Common myeloid progenitor, CD34-positive (primary cell): ENCODE results near the gene CRADD.

Source experiments
- CTCF ChIA-PET: fragments of 350-600 bp; sonication (Branson Sonifier 250); formaldehyde crosslinking; loops from one replicate; lab custom pipeline; 2021; ENCODE audit warnings: antibody characterized with exemption; lab: Charles Lee
- POLR2A ChIA-PET: fragments of 350-600 bp; sonication (Branson Sonifier 250); formaldehyde crosslinking; loops from one replicate; lab custom pipeline; 2021; ENCODE audit warnings: antibody characterized with exemption; lab: Charles Lee
- DNase-seq, 3 donors: peaks; one replicate each; pipeline versions ENCODE4 v3.0.0 to v3.0.0-alpha.2; 2013
- H3K27ac ChIP-seq, 2 experiments: 1 replicate in 1 of 2; 2 replicates in 1 of 2; pipeline ENCODE4 v1.7.0; 2013; ENCODE audit warnings: inconsistent platforms in 2 of 2, low read length in 2 of 2, mild to moderate bottlenecking in 2 of 2, low read depth in 1 of 2, moderate library complexity in 1 of 2; ENCODE audit not compliant: severe bottlenecking in 2 of 2, insufficient read depth in 1 of 2, poor library complexity in 1 of 2
- H3K27me3 ChIP-seq, 5 experiments: replicated peaks in 2 of 5; 1 replicate in 3 of 5; 2 replicates in 2 of 5; pipeline versions ENCODE4 v1.6.1 to v1.7.0; 2013; ENCODE audit warnings: low read length in 4 of 5, mild to moderate bottlenecking in 2 of 5, moderate library complexity in 2 of 5, inconsistent platforms in 1 of 5; ENCODE audit not compliant: insufficient read depth in 5 of 5, control insufficient read depth in 4 of 5
- H3K36me3 ChIP-seq, 4 experiments: 1 replicate in 2 of 4; 2 replicates in 2 of 4; pipeline versions ENCODE4 v1.6.1 to v1.7.0; 2013; ENCODE audit warnings: low read length in 3 of 4, control low read depth in 1 of 4, mild to moderate bottlenecking in 1 of 4; ENCODE audit not compliant: control insufficient read depth in 4 of 4, insufficient read depth in 4 of 4
- H3K4me1 ChIP-seq, 4 experiments: 1 replicate in 3 of 4; 2 replicates in 1 of 4; pipeline versions ENCODE4 v1.6.1 to v1.7.1; 2013; ENCODE audit warnings: low read length in 3 of 4, mild to moderate bottlenecking in 3 of 4, control low read depth in 1 of 4, inconsistent platforms in 1 of 4, moderate library complexity in 1 of 4; ENCODE audit not compliant: control insufficient read depth in 4 of 4, insufficient read depth in 4 of 4; ENCODE audit errors: control extremely low read depth in 1 of 4
- H3K4me3 ChIP-seq, 7 experiments: 1 replicate in 4 of 7; 2 replicates in 3 of 7; pipeline versions ENCODE4 v1.5.1 to v1.7.0; 2013; ENCODE audit warnings: mild to moderate bottlenecking in 7 of 7, low read length in 6 of 7, moderate library complexity in 6 of 7, inconsistent platforms in 2 of 7, low read depth in 2 of 7, control low read depth in 1 of 7; ENCODE audit not compliant: insufficient read depth in 4 of 7, control insufficient read depth in 1 of 7; ENCODE audit errors: extremely low read depth in 1 of 7
- H3K9me3 ChIP-seq, 5 experiments: 1 replicate in 4 of 5; 2 replicates in 1 of 5; pipeline versions ENCODE4 v1.6.1 to v1.7.1; 2013; ENCODE audit warnings: low read length in 4 of 5, mild to moderate bottlenecking in 2 of 5, inconsistent platforms in 1 of 5, low read depth in 1 of 5, moderate library complexity in 1 of 5; ENCODE audit not compliant: control insufficient read depth in 4 of 5, insufficient read depth in 2 of 5; ENCODE audit errors: control extremely low read depth in 1 of 5
- WGBS: methylation state at CpG from one replicate; pipeline ENCODE4 v1.1.5; 2013; ENCODE audit not compliant: insufficient coverage; 5-methylcytosine and 5-hydroxymethylcytosine counted together

Gene CRADD

DNA sequence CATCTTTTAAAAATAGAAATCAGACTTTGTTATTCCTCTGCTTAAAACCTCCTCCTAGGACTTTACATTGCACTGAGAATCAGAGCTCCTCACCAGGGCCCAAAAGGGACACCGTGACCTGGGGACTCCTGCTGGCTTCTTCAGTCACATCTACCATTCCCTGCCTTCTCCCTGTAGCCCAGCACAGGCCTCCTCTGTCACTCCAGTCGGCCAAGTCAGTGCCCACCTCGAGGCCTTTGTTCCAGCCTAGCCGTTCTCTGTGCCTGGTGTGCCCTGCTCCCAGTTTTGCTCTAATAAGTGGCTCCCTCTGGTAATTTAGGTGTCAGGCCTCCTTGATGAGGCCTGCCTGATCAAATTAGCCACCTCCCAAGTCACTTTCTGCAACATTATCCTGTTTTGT lies 27.4 kb downstream of the CRADD start:
- WGBS = 100% methylated on average over 4 of the region's 4 CpGs
- CTCF ChIA-PET = interaction anchor here (2.9 kb wide), 1 partner anchor 37 kb away, joined by 7 read pairs; no protein-coding TSS in a partner anchor
- POLR2A ChIA-PET = no interaction called here

DNA sequence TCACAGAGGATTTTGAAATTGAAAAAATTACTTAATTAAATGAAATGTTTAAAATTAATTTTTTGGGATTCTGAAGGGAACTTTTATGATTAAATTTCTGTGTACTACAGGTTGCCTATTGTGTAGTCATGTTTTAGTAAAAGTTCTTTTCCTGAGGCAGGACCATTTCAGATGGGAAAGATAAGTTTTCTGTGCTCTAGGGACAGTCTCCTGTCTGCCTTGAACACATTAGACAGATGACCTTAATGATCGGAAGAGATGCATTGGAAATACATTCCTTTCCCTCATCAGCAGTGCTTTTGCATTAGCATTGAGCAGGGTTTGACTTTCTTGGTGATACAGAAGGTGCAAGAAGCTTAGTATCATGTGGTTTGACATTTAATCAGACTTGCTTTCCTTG lies 28.1 kb downstream of the CRADD start:
- 100% methylated on average over 1 of the region's 1 CpG for WGBS
- H3K9me3 ChIP-seq = peaks cover 0 to 8% (median 7%) of the 10 kb centered on the region in 5 experiments
- no peak for DNase-seq
- H3K27ac ChIP-seq = no peak overlapping the region
- POLR2A ChIA-PET = no interaction called here
- CTCF ChIA-PET = interaction anchor here (1.2 to 2.9 kb wide), 2 partner anchors 18 to 36 kb away, joined by 3 to 7 read pairs; no protein-coding TSS in a partner anchor
- no peaks in the 10 kb centered on the region for H3K36me3 ChIP-seq
- no peaks in the 10 kb centered on the region for H3K4me1 ChIP-seq
- no peak overlapping the region for H3K4me3 ChIP-seq
- no peaks in the 10 kb centered on the region for H3K27me3 ChIP-seq

More for the DNA sequence above, 27.4 kb downstream of the CRADD start:
- no peak for DNase-seq
- H3K27me3 ChIP-seq = no peaks in the 10 kb centered on the region
- no peak overlapping the region for H3K27ac ChIP-seq
- H3K9me3 ChIP-seq = peaks cover 0 to 3% (median 3%) of the 10 kb centered on the region in 5 experiments
- no peaks in the 10 kb centered on the region for H3K4me1 ChIP-seq
- no peak overlapping the region for H3K4me3 ChIP-seq
- H3K36me3 ChIP-seq = no peaks in the 10 kb centered on the region

DNA sequence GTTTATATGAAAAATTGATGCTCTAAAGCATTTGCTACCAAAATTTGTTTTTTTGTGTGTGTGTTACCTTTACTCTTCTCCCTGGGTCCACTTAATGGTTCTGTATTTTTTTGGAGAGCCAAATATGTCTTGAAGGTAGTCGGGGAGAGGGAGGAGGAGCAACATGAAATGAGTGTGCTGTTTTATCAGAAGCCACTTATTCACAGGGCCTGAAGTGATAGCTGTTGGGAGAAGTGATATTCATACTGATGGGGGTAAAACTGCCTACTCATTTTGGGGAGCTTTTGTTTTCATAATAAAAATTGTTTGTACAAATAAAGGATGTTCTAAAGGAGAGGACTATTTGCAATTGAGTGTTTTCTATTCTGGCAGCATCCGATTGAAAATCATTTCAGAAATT lies 29.2 kb downstream of the CRADD start:
- no CpG with 5 or more reads among the region's 2 CpGs for WGBS
- ChIA-PET POLR2A (no interaction called here), CTCF (interaction anchor here (0.9 to 1.2 kb wide), 2 partner anchors 11 to 16 kb away, joined by 3 to 4 read pairs; no protein-coding TSS in a partner anchor)

GRCh38 chr12:93706824-93707223 lies 29.6 kb downstream of the CRADD start:
- Histone ChIP-seq H3K9me3 (peaks cover 0 to 10% (median 7%) of the 10 kb centered on the region in 5 experiments), H3K27me3 (no peaks in the 10 kb centered on the region), H3K27ac (no peak overlapping the region), H3K4me3 (no peak overlapping the region), H3K36me3 (no peaks in the 10 kb centered on the region), H3K4me1 (no peaks in the 10 kb centered on the region)
- ChIA-PET CTCF (interaction anchor here (0.9 kb wide), 1 partner anchor 10 kb away, joined by 4 read pairs; no protein-coding TSS in a partner anchor), POLR2A (no interaction called here)
- WGBS = no CpG with 5 or more reads among the region's 2 CpGs
- DNase-seq = no peak

More for the DNA sequence above, 29.2 kb downstream of the CRADD start:
- Histone ChIP-seq H3K27me3 (no peaks in the 10 kb centered on the region), H3K4me3 (no peak overlapping the region), H3K9me3 (peaks cover 0 to 10% (median 7%) of the 10 kb centered on the region in 5 experiments), H3K36me3 (no peaks in the 10 kb centered on the region), H3K27ac (no peak overlapping the region), H3K4me1 (no peaks in the 10 kb centered on the region)
- peak in 2 of 3 donors; percentile 50 to 67 for DNase-seq

DNA sequence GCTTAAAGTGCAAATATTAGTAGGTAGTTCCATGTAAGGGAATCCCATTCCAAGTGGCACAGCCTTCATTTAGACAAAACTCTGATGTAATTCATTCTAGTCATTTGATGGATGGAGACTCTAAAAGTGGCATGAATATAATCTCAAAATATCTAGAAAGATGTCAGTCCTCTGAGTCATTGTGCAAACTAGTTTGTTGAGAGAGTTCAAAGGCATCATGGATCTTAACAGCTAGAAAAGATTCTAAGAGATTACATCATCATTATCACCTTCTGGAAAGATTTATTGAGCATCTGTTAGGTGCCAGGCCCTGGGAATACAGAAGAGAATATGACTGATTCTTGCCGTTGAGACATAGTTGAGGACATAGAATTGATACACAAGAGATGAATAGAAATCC lies 30.7 kb downstream of the CRADD start:
- H3K36me3 ChIP-seq = no peaks in the 10 kb centered on the region
- H3K27me3 ChIP-seq = no peaks in the 10 kb centered on the region
- DNase-seq = no peak
- POLR2A ChIA-PET = no interaction called here
- H3K4me1 ChIP-seq = peaks cover 0 to 3% (median 0%) of the 10 kb centered on the region in 4 experiments
- 100% methylated on average over 1 of the region's 1 CpG for WGBS
- no peak overlapping the region for H3K4me3 ChIP-seq
- peaks cover 0 to 10% (median 7%) of the 10 kb centered on the region in 5 experiments for H3K9me3 ChIP-seq
- no peak overlapping the region for H3K27ac ChIP-seq
- CTCF ChIA-PET = no interaction called here

- DNase-seq = peak in 2 of 3 donors; percentile 29 to 45
- no CpG with 5 or more reads among the region's 2 CpGs for WGBS
- POLR2A ChIA-PET = no interaction called here
Measured at GRCh38 chr12:93708952-93709351, 31.8 kb downstream of the CRADD start.

DNA sequence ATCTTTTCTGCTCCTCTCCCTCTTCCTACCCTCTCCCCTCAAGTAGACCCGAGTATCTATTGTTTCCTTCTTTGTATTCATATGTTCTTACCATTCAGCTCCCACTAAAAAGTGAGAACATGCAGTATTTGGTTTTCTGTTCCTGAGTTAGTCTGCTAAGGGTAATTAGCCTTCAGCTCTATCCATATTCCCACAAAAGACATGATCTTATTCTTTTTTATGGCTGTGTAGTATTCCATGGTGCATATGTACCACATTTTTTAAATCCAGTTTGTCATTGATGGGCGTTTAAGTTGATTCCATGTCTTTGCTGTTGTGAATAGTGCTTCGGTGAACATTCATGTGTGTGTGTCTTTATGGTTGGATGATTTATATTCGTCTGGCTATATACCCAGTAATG lies 32.2 kb downstream of the CRADD start:
- no peak for DNase-seq
- ChIA-PET POLR2A (no interaction called here), CTCF (interaction anchor here (1.4 to 1.6 kb wide), 3 partner anchors 11 to 15 kb away, joined by 3 to 4 read pairs (median 3); no protein-coding TSS in a partner anchor)
- Histone ChIP-seq H3K27me3 (no peaks in the 10 kb centered on the region), H3K27ac (no peak overlapping the region), H3K4me1 (peaks cover 0 to 8% (median 2%) of the 10 kb centered on the region in 4 experiments), H3K9me3 (peaks cover 0 to 10% (median 7%) of the 10 kb centered on the region in 5 experiments), H3K36me3 (no peaks in the 10 kb centered on the region), H3K4me3 (no peak overlapping the region)
- 97% methylated on average over 3 of the region's 4 CpGs for WGBS

More at GRCh38 chr12:93708952-93709351, 31.8 kb downstream of the CRADD start:
- CTCF ChIA-PET = interaction anchor here (0.5 to 1.6 kb wide), 4 partner anchors 11 to 201 kb away, joined by 3 to 5 read pairs (median 4); no protein-coding TSS in a partner anchor
- no peak overlapping the region for H3K4me3 ChIP-seq
- H3K36me3 ChIP-seq = no peaks in the 10 kb centered on the region
- peaks cover 0 to 10% (median 7%) of the 10 kb centered on the region in 5 experiments for H3K9me3 ChIP-seq
- H3K4me1 ChIP-seq = peaks cover 0 to 8% (median 2%) of the 10 kb centered on the region in 4 experiments
- H3K27me3 ChIP-seq = no peaks in the 10 kb centered on the region
- no peak overlapping the region for H3K27ac ChIP-seq
